ENCODE results near the gene CENPP. TPM values are rescaled to one million over a fixed set of nuclear protein-coding genes. Genes with fewer than 3 reads are reported as not detected.

CENPP gene
- total RNA-seq, 4 donors from 2014 or later, result 2.8 to 51.2 (median 4.9) TPM

GRCh38 chr9:92655896-92656536, 330.3 kb downstream of the CENPP start:
- Histone ChIP-seq H3K36me3 (peaks cover 0 to 35% (median 0%) of the 10 kb centered on the region in 3 donors), H3K4me3 (no peak overlapping the region), H3K9me3 (no peaks in the 10 kb centered on the region), H3K4me1 (no peaks in the 10 kb centered on the region), H3K27ac (no peak overlapping the region), H3K27me3 (no peaks in the 10 kb centered on the region)
- no peak for DNase-seq
- TF ChIP-seq CTCF (IDR thresholded peaks at IDR 0.05) (no peak), POLR2A (IDR thresholded peaks at IDR 0.05) (no peak)

GRCh38 chr9:92656537-92656925, 330.8 kb downstream of the CENPP start:
- no peak overlapping the region for H3K27ac ChIP-seq
- H3K36me3 ChIP-seq, result peaks cover 0 to 35% (median 0%) of the 10 kb centered on the region in 3 donors
- TF ChIP-seq POLR2A (IDR thresholded peaks at IDR 0.05) (no peak), CTCF (IDR thresholded peaks at IDR 0.05) (no peak)
- no peaks in the 10 kb centered on the region for H3K9me3 ChIP-seq
- no peaks in the 10 kb centered on the region for H3K4me1 ChIP-seq
- no peaks in the 10 kb centered on the region for H3K27me3 ChIP-seq
- no peak for DNase-seq
- no peak overlapping the region for H3K4me3 ChIP-seq

DNA sequence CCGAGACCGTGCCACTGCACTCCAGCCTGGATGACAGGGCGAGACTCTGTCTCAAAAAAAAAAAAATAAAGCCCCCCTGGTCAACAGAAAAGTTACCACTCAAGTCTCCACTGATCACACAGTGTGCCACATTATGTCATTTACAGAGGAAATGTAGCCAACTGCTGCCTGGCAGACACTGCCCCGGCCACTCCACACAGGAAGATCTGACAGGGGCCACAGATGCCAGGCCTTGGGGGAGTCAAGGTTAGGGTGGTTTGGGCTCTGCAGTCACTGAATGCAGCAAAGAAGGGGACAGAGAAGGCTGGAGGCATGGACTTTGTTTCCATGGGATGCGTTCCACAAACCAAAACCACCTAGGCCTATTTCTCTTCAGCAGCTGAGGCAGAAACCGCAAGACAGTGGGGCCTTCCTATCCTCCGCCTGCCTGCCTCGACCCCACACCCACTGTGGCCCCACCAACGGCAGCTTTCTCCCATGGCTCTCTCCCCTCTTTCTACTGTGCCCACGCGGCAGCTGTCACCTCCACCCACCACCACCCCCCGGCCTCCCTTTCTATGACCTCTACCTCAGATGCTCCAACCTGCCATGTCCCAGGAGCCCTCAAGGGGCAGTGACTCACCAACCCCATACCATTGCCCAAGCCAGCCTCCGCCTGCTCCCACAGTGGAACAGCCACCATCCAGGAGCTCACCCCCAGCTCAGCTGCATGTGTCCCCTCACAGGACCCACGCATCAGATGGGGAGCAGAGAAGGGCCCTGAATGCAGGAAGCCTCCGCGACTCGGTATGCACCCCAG, 331.7 kb downstream of the CENPP start:
- H3K36me3 ChIP-seq, result peaks cover 0 to 35% (median 0%) of the 10 kb centered on the region in 3 donors
- TF ChIP-seq CTCF (IDR thresholded peaks at IDR 0.05) (no peak), POLR2A (IDR thresholded peaks at IDR 0.05) (no peak)
- H3K4me3 ChIP-seq, result no peak overlapping the region
- no peaks in the 10 kb centered on the region for H3K9me3 ChIP-seq
- DNase-seq, result no peak
- no peak overlapping the region for H3K27ac ChIP-seq
- no peaks in the 10 kb centered on the region for H3K4me1 ChIP-seq
- H3K27me3 ChIP-seq, result no peaks in the 10 kb centered on the region

DNA sequence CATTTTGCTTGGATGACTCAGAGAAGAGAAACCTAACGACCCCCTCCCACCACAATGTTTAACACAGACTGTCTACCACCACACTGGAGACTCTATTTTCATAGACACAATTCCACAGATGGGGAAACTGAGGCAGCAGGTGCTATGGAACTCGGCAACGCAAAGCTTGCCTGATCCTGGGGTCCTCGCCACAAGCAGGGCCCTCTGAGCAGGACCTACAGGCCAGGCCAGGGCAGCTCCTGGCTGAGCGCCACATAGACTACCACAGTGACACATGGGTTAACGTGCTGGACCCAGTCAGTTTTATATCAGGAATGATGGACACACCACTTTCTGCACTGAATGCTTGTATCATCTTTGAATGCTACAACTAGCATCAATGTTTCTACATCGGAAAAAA, 332.4 kb downstream of the CENPP start:
- DNase-seq, result no peak
- Histone ChIP-seq H3K36me3 (peaks cover 0 to 35% (median 0%) of the 10 kb centered on the region in 3 donors), H3K4me3 (no peak overlapping the region)

DNA sequence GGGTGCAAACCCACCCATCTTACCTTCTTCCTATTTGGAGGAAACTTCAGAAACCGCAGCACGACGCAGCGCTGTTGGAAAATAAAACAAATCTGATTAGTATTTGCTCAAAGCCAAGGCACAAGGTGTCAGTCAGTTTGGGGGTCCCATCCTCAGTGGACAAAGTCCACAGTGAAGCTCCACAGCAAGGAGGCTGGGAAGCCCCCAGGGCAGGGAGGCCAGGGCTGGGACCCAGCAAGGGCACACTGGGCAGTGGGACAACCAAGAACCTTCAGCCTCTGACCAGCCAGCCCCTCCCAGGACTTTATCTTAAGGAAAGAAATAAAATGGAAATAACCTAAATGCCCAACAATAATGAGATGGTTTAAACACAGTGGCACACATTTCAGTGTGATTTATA, 332.9 kb downstream of the CENPP start:
- DNase-seq, result no peak
- TF ChIP-seq POLR2A (IDR thresholded peaks at IDR 0.05) (no peak), CTCF (IDR thresholded peaks at IDR 0.05) (no peak)

More for the DNA sequence above, 332.4 kb downstream of the CENPP start:
- H3K4me1 ChIP-seq, result no peaks in the 10 kb centered on the region
- H3K27ac ChIP-seq, result no peak overlapping the region
- H3K9me3 ChIP-seq, result no peaks in the 10 kb centered on the region
- TF ChIP-seq CTCF (IDR thresholded peaks at IDR 0.05) (no peak), POLR2A (IDR thresholded peaks at IDR 0.05) (no peak)
- H3K27me3 ChIP-seq, result no peaks in the 10 kb centered on the region

More for the DNA sequence above, 332.9 kb downstream of the CENPP start:
- Histone ChIP-seq H3K27me3 (no peaks in the 10 kb centered on the region), H3K36me3 (peaks cover 0 to 35% (median 0%) of the 10 kb centered on the region in 3 donors), H3K4me1 (no peaks in the 10 kb centered on the region), H3K4me3 (no peak overlapping the region), H3K9me3 (no peaks in the 10 kb centered on the region), H3K27ac (no peak overlapping the region)
